GM19043 (cell line): ENCODE results near the gene NMBR.
"Not testable (repeated sequence)": the region's sequence is repeated elsewhere in the genome, so short reads cannot be mapped to it uniquely, and the experiment has no call there.

Experiments
- ATAC-seq: cut with Tn5 transposase; IDR thresholded peaks from one replicate; pipeline ENCODE4 v1.9.1; 2021; ENCODE audit warnings: low read depth; ENCODE audit not compliant: unreplicated experiment

NMBR gene

GRCh38 chr6:142155895-142156757, 9.2 kb upstream of the NMBR start:
- ATAC-seq: no peak

- ATAC-seq: no peak
Observed at GRCh38 chr6:142155091-142155490, 8.2 kb upstream of the NMBR start.

- ATAC-seq: no peak
Observed at GRCh38 chr6:142154336-142154735, 7.4 kb upstream of the NMBR start.

GRCh38 chr6:142153196-142153595, 6.3 kb upstream of the NMBR start:
- ATAC-seq: no peak

GRCh38 chr6:142152746-142153145, 5.8 kb upstream of the NMBR start:
- ATAC-seq: no peak

- not testable (repeated sequence) for ATAC-seq
Observed at GRCh38 chr6:142141531-142141930, 5.4 kb downstream of the NMBR start.

GRCh38 chr6:142138876-142139275, 8.0 kb downstream of the NMBR start:
- no peak for ATAC-seq

GRCh38 chr6:142132625-142133024, 14.3 kb downstream of the NMBR start, which contains the start of gene GJE1:
GJE1 (plus strand) TSS chr6:142132925; CDS start chr6:142133159, 234 bp downstream.
- ATAC-seq: no peak

- no peak for ATAC-seq
Observed at GRCh38 chr6:142130814-142131213, 16.1 kb downstream of the NMBR start.

- no peak for ATAC-seq
Observed at GRCh38 chr6:142121342-142121741, 25.6 kb downstream of the NMBR start.

GRCh38 chr6:142118925-142119324, 28.0 kb downstream of the NMBR start:
- no peak for ATAC-seq

- ATAC-seq: no peak
Observed at GRCh38 chr6:142118328-142118727, 28.6 kb downstream of the NMBR start.

- ATAC-seq: no peak
Observed at GRCh38 chr6:142117366-142117765, 29.6 kb downstream of the NMBR start.

GRCh38 chr6:142112451-142113061, 34.4 kb downstream of the NMBR start:
- no peak for ATAC-seq

GRCh38 chr6:142110820-142111219, 36.1 kb downstream of the NMBR start:
- not testable (repeated sequence) for ATAC-seq

GRCh38 chr6:142104820-142105219, 42.1 kb downstream of the NMBR start:
- ATAC-seq: not testable (repeated sequence)

GRCh38 chr6:142088858-142089216, 58.1 kb downstream of the NMBR start:
- no peak for ATAC-seq

GRCh38 chr6:142087950-142088857, 58.7 kb downstream of the NMBR start:
- no peak for ATAC-seq

- ATAC-seq: no peak
Observed at GRCh38 chr6:142079130-142079529, 67.8 kb downstream of the NMBR start.

GRCh38 chr6:142075516-142076101, 71.3 kb downstream of the NMBR start:
- no peak for ATAC-seq

- ATAC-seq: no peak
Observed at GRCh38 chr6:142074516-142074915, 72.4 kb downstream of the NMBR start.
